ENCODE measurements around the gene MDP1. TPM values are rescaled to one million over a fixed set of nuclear protein-coding genes. Genes with fewer than 3 reads are reported as not detected.

The MDP1 gene
- total and polyA plus RNA-seq, 2 donors (not counting 1 experiment from before 2014, with no cell fraction given), result 14.4 to 22.1 TPM

DNA sequence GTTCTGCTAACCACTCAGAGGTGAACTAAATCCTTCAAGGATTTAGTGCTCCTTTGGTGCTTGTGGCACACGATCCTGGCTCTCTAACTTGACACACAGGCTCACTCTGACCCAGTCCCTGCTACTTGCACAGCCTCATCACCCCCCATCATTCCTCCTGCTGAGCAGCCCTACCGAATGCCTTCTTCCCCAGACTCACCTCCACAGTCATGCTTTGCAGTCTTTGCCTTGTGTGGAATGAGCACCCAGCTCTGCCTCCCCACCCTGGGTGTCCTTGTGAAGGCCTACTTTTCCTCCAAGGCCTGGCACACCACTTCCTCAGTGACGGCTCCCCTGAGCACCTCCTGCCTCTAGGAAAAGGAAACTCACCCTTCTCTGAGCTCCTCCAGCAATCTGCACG lies 34.5 kb upstream of the MDP1 start:
- TF ChIP-seq, protein P1, sequence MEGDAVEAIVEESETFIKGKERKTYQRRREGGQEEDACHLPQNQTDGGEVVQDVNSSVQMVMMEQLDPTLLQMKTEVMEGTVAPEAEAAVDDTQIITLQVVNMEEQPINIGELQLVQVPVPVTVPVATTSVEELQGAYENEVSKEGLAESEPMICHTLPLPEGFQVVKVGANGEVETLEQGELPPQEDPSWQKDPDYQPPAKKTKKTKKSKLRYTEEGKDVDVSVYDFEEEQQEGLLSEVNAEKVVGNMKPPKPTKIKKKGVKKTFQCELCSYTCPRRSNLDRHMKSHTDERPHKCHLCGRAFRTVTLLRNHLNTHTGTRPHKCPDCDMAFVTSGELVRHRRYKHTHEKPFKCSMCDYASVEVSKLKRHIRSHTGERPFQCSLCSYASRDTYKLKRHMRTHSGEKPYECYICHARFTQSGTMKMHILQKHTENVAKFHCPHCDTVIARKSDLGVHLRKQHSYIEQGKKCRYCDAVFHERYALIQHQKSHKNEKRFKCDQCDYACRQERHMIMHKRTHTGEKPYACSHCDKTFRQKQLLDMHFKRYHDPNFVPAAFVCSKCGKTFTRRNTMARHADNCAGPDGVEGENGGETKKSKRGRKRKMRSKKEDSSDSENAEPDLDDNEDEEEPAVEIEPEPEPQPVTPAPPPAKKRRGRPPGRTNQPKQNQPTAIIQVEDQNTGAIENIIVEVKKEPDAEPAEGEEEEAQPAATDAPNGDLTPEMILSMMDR (conservative IDR thresholded peaks at IDR 0.05 in 1 of 2, IDR thresholded peaks at IDR 0.05 in 1 of 2; ENCODE audit: low read depth in 1 of 2, low read length in 2 of 2), result no peak
- TF ChIP-seq EZH2 (IDR thresholded peaks at IDR 0.05; ENCODE audit: low read length, missing control alignments), result no peak
- Histone ChIP-seq H3K4me3 (replicated peaks in 1 of 4; ENCODE audit: control extremely low read depth in 1 of 4, insufficient read depth in 1 of 4, low read depth in 3 of 4, low read length in 4 of 4) (no peak overlapping the region), H3K27ac (ENCODE audit: insufficient read depth, low read length) (no peak overlapping the region), H4K20me1 (ENCODE audit: control insufficient read depth, extremely low read depth, insufficient read depth, low read length) (no peaks in the 10 kb centered on the region), H3K9me3 (ENCODE audit: control insufficient read depth, insufficient read depth, low read depth, low read length) (no peaks in the 10 kb centered on the region), H3K9ac (ENCODE audit: insufficient read depth, low read length) (no peak overlapping the region), H3K79me2 (ENCODE audit: control insufficient read depth, insufficient read depth, low read length) (no peaks in the 10 kb centered on the region), H3K27me3 (ENCODE audit: control insufficient read depth, insufficient read depth, low read length) (no peaks in the 10 kb centered on the region), H3K36me3 (ENCODE audit: control insufficient read depth, insufficient read depth, low read length) (no peaks in the 10 kb centered on the region), H3K4me2 (ENCODE audit: extremely low read depth, insufficient read depth, low read length) (no peak overlapping the region), H3K4me1 (ENCODE audit: control insufficient read depth, extremely low read depth, insufficient read depth, low read length) (peaks cover 2% of the 10 kb centered on the region), H2AFZ (ENCODE audit: low read length) (no peak overlapping the region)
- DNase-seq (ENCODE audit: low read depth in 2 of 2), result no peak

DNA sequence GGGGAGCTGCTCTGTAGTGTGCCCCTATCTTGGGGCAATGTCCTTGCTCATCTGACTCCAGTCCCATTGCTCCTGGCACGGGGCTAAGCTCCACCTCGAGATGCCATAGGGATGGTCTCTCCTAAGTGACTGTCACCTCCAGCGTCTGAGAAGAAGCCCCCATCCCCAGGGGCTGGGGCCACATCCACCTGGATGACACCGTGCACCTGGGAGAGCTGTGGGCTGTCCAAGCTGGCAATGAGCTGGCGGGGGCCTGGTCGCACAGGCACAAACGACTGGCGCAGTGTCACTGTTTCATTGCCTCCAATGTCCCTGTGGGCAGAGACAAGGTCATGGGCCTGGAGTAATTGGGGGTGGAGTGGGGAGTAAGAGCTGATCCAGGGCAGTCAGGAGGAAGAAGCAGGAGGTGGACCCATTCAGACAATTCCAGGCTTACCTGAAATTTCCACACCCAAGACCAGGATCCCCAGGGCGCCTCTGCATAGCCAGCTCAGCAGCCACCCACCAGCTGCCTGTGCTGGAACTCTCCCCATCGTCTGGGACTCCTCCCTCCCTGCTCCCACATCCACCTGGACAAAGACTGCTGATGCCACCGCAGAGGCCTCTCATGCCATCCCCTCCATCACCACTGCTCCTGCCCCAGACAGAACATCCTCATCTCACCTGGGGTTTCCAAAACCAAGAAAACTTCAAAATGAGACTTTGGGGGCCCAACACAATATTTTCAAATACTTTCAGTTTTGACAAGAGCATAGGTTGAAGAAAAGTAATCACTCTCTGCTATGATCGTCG lies 33.6 kb upstream of the MDP1 start:
- no peak for DNase-seq (ENCODE audit: low read depth in 2 of 2)
- H3K79me2 ChIP-seq (ENCODE audit: control insufficient read depth, insufficient read depth, low read length), result no peaks in the 10 kb centered on the region
- no peaks in the 10 kb centered on the region for H3K9me3 ChIP-seq (ENCODE audit: control insufficient read depth, insufficient read depth, low read depth, low read length)
- H3K4me3 ChIP-seq (replicated peaks in 1 of 4; ENCODE audit: control extremely low read depth in 1 of 4, insufficient read depth in 1 of 4, low read depth in 3 of 4, low read length in 4 of 4), result no peak overlapping the region
- no peak overlapping the region for H3K27ac ChIP-seq (ENCODE audit: insufficient read depth, low read length)
- H4K20me1 ChIP-seq (ENCODE audit: control insufficient read depth, extremely low read depth, insufficient read depth, low read length), result no peaks in the 10 kb centered on the region
- TF ChIP-seq, protein P1 (conservative IDR thresholded peaks at IDR 0.05 in 1 of 2, IDR thresholded peaks at IDR 0.05 in 1 of 2; ENCODE audit: low read depth in 1 of 2, low read length in 2 of 2), result no peak
- TF ChIP-seq EZH2 (IDR thresholded peaks at IDR 0.05; ENCODE audit: low read length, missing control alignments), result no peak
- no peaks in the 10 kb centered on the region for H3K27me3 ChIP-seq (ENCODE audit: control insufficient read depth, insufficient read depth, low read length)
- H3K4me2 ChIP-seq (ENCODE audit: extremely low read depth, insufficient read depth, low read length), result no peak overlapping the region
- H3K9ac ChIP-seq (ENCODE audit: insufficient read depth, low read length), result no peak overlapping the region
- H2AFZ ChIP-seq (ENCODE audit: low read length), result no peak overlapping the region
- peaks cover 2% of the 10 kb centered on the region for H3K4me1 ChIP-seq (ENCODE audit: control insufficient read depth, extremely low read depth, insufficient read depth, low read length)
- no peaks in the 10 kb centered on the region for H3K36me3 ChIP-seq (ENCODE audit: control insufficient read depth, insufficient read depth, low read length)

- Histone ChIP-seq H3K9me3 (ENCODE audit: control insufficient read depth, insufficient read depth, low read depth, low read length) (no peaks in the 10 kb centered on the region), H3K27ac (ENCODE audit: insufficient read depth, low read length) (no peak overlapping the region), H3K4me3 (replicated peaks in 1 of 4; ENCODE audit: control extremely low read depth in 1 of 4, insufficient read depth in 1 of 4, low read depth in 3 of 4, low read length in 4 of 4) (no peak overlapping the region), H3K36me3 (ENCODE audit: control insufficient read depth, insufficient read depth, low read length) (no peaks in the 10 kb centered on the region), H3K9ac (ENCODE audit: insufficient read depth, low read length) (no peak overlapping the region), H3K27me3 (ENCODE audit: control insufficient read depth, insufficient read depth, low read length) (no peaks in the 10 kb centered on the region), H3K4me1 (ENCODE audit: control insufficient read depth, extremely low read depth, insufficient read depth, low read length) (peaks cover 5% of the 10 kb centered on the region), H4K20me1 (ENCODE audit: control insufficient read depth, extremely low read depth, insufficient read depth, low read length) (no peaks in the 10 kb centered on the region), H3K79me2 (ENCODE audit: control insufficient read depth, insufficient read depth, low read length) (no peaks in the 10 kb centered on the region), H2AFZ (ENCODE audit: low read length) (no peak overlapping the region), H3K4me2 (ENCODE audit: extremely low read depth, insufficient read depth, low read length) (no peak overlapping the region)
- no peak for DNase-seq (ENCODE audit: low read depth in 2 of 2)
- TF ChIP-seq, protein P1 (conservative IDR thresholded peaks at IDR 0.05 in 1 of 2, IDR thresholded peaks at IDR 0.05 in 1 of 2; ENCODE audit: low read depth in 1 of 2, low read length in 2 of 2), result no peak
- TF ChIP-seq EZH2 (IDR thresholded peaks at IDR 0.05; ENCODE audit: low read length, missing control alignments), result no peak
These were observed 31.6 kb upstream of the MDP1 start for GRCh38 chr14:24247422-24247821.

Measured in fibroblast of lung (primary cell).